DOHH2 (cell line): ENCODE results near the gene SWSAP1.

Experiments used
- H3F3A ChIP-seq: fragments of 200-600 bp; sonication (generic), shearing (Covaris generic); 2 replicates; pipeline ENCODE4 v1.6.0; 2016; ENCODE audit warnings: antibody characterized with exemption, mild to moderate bottlenecking; ENCODE audit not compliant: control insufficient read depth, insufficient read depth
- H3K27ac ChIP-seq: fragments of 200-600 bp; sonication (generic); 2 replicates; pipeline ENCODE4 v1.5.1; 2014; ENCODE audit warnings: low read depth, mild to moderate bottlenecking, low read length, moderate library complexity
- H3K27me3 ChIP-seq: fragments of 200-600 bp; sonication (generic); 2 replicates; pipeline ENCODE4 v1.6.1; 2014; ENCODE audit warnings: mild to moderate bottlenecking, low read length, mixed read lengths; ENCODE audit not compliant: control insufficient read depth
- H3K36me3 ChIP-seq: fragments of 200-600 bp; sonication (generic); 2 replicates; pipeline ENCODE4 v1.6.1; 2014; ENCODE audit warnings: mild to moderate bottlenecking, low read length, moderate library complexity, mixed read lengths; ENCODE audit not compliant: control insufficient read depth
- H3K4me1 ChIP-seq: fragments of 200-600 bp; sonication (generic); 2 replicates; pipeline ENCODE4 v1.6.1; 2014; ENCODE audit warnings: mild to moderate bottlenecking, low read length, mixed read lengths; ENCODE audit not compliant: control insufficient read depth
- H3K4me2 ChIP-seq: fragments of 200-600 bp; sonication (generic); 2 replicates; pipeline ENCODE4 v1.6.0; 2014; ENCODE audit warnings: mild to moderate bottlenecking, low read length, moderate library complexity
- H3K4me3 ChIP-seq: fragments of 200-600 bp; sonication (generic); 2 replicates; pipeline ENCODE4 v1.5.1; 2014; ENCODE audit warnings: mild to moderate bottlenecking, low read length, mixed read lengths
- H3K79me2 ChIP-seq: fragments of 200-600 bp; sonication (generic); 2 replicates; pipeline ENCODE4 v1.6.1; 2014; ENCODE audit warnings: mild to moderate bottlenecking, low read length, mixed read lengths; ENCODE audit not compliant: control insufficient read depth
- H3K9me2 ChIP-seq: fragments of 200-600 bp; sonication (generic); replicated peaks from 2 replicates; pipeline ENCODE4 v1.6.1; 2014; ENCODE audit warnings: mild to moderate bottlenecking, low read length, mixed read lengths; ENCODE audit not compliant: control insufficient read depth
- H3K9me3 ChIP-seq: fragments of 200-600 bp; sonication (generic); 2 replicates; pipeline ENCODE4 v1.6.1; 2014; ENCODE audit warnings: antibody characterized with exemption, low read length, mixed read lengths; ENCODE audit not compliant: control insufficient read depth, insufficient read depth
- H4K20me1 ChIP-seq: fragments of 200-600 bp; sonication (generic); 2 replicates; pipeline ENCODE4 v1.6.0; 2014; ENCODE audit warnings: low read depth, mild to moderate bottlenecking, antibody characterized with exemption, low read length, moderate library complexity; ENCODE audit not compliant: control insufficient read depth, insufficient read depth
- EZH2phosphoT487 ChIP-seq: fragments of 200-600 bp; sonication (generic); IDR thresholded peaks from 2 replicates; pipeline ENCODE4 v1.6.1; 2017; ENCODE audit warnings: borderline replicate concordance, mild to moderate bottlenecking, antibody characterized with exemption, low read length, moderate library complexity, mixed read lengths
- TF ChIP-seq, protein P1 (sequence below): fragments of 200-600 bp; sonication (generic); IDR thresholded peaks from one replicate; pipeline ENCODE4 v1.5.1; 2014; ENCODE audit warnings: antibody characterized with exemption, mild to moderate bottlenecking, low read depth, low read length; ENCODE audit not compliant: poor library complexity, severe bottlenecking

SWSAP1 gene

DNA sequence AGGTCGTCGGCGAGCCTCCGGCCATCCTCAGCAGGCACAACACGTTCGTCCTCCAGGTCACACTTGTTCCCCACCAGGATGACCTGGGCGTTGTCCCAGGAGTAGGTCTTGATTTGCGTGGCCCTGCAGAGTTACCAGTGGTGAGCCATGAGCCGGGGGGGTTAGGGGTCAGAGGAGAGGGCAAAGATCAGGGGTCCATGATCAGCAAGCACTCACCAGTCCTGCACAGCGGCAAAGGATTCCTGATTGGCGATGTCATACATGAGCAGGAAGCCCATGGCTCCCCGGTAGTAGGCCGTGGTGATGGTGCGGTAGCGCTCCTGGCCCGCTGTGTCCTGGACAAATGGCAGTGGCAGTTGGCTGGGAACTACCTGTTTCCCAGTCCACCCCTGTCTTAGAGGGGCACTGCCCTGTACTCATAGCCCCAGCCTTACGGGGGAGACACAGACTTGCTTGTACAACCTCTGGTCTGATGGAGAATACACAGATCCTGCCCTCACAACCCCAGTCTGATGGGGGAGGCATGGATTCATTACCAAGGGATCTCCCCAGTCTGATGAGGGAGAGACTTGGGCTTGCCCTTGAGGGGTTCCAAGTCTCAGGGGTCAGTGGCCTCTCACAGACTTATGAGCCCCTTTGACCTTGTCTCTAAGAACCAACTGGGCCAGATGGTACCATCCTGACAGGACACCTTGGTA, 38.9 kb upstream of the SWSAP1 start:
- H3K4me3 ChIP-seq = no peak overlapping the region
- TF ChIP-seq, protein P1, sequence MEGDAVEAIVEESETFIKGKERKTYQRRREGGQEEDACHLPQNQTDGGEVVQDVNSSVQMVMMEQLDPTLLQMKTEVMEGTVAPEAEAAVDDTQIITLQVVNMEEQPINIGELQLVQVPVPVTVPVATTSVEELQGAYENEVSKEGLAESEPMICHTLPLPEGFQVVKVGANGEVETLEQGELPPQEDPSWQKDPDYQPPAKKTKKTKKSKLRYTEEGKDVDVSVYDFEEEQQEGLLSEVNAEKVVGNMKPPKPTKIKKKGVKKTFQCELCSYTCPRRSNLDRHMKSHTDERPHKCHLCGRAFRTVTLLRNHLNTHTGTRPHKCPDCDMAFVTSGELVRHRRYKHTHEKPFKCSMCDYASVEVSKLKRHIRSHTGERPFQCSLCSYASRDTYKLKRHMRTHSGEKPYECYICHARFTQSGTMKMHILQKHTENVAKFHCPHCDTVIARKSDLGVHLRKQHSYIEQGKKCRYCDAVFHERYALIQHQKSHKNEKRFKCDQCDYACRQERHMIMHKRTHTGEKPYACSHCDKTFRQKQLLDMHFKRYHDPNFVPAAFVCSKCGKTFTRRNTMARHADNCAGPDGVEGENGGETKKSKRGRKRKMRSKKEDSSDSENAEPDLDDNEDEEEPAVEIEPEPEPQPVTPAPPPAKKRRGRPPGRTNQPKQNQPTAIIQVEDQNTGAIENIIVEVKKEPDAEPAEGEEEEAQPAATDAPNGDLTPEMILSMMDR = no peak
- no peak for TF ChIP-seq EZH2phosphoT487

DNA sequence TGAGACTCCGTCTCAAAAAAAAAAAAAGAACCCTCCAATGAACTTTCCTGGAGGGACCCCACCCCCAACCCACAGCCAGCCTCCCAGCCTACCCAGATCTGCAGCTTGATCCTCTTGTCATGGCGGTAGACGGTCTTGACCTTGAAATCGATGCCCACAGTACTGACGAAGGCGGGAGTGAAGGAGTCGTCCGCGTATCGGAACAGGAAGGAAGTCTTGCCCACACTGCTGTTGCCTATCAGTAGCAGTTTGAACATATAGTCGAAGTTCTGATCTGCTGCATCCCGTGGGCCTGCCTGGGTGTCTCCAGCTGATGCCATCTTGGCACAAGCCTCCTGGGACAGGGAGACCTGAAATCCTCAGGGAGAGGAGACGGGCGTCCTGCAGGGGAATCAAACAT, 37.4 kb upstream of the SWSAP1 start:
- Histone ChIP-seq H3K4me3 (no peak overlapping the region), H3K9me3 (no peaks in the 10 kb centered on the region), H3F3A (no peaks in the 10 kb centered on the region), H3K79me2 (no peaks in the 10 kb centered on the region), H4K20me1 (no peaks in the 10 kb centered on the region), H3K27me3 (no peaks in the 10 kb centered on the region), H3K4me2 (no peak overlapping the region), H3K9me2 (no peaks in the 10 kb centered on the region), H3K27ac (no peak overlapping the region), H3K36me3 (peaks cover 12% of the 10 kb centered on the region), H3K4me1 (peaks cover 16% of the 10 kb centered on the region)
- TF ChIP-seq EZH2phosphoT487 = no peak
- TF ChIP-seq, protein P1 = no peak

More for the DNA sequence above, 38.9 kb upstream of the SWSAP1 start:
- Histone ChIP-seq H3K27ac (no peak overlapping the region), H3K9me2 (no peaks in the 10 kb centered on the region), H3K36me3 (peaks cover 4% of the 10 kb centered on the region), H4K20me1 (no peaks in the 10 kb centered on the region), H3K9me3 (no peaks in the 10 kb centered on the region), H3K79me2 (no peaks in the 10 kb centered on the region), H3K27me3 (no peaks in the 10 kb centered on the region), H3K4me1 (peaks cover 16% of the 10 kb centered on the region), H3F3A (no peaks in the 10 kb centered on the region), H3K4me2 (no peak overlapping the region)

DNA sequence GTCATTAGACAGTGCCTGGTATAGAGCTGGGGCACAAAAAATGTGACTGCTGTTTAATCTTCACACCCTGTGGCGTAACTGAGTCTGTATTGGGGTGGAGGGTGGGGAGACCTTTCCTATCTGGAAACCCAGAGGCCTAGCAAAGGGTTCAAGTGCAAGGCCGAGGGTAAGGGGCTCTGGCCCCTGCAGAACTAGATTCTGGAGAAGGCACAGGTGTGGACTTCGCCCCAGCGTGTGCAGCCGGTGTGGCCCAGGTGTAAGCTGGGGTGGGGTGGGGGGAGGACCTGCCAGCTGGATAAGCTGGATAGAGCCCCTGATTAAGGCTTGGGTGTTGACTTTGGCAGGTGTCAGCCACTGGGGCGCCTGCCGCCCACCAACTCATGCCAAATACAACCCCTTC, 36.3 kb upstream of the SWSAP1 start:
- peaks cover 15% of the 10 kb centered on the region for H3K36me3 ChIP-seq
- H3K4me2 ChIP-seq = no peak overlapping the region
- H4K20me1 ChIP-seq = no peaks in the 10 kb centered on the region
- no peaks in the 10 kb centered on the region for H3K79me2 ChIP-seq
- TF ChIP-seq EZH2phosphoT487 = no peak
- TF ChIP-seq, protein P1 = no peak
- H3F3A ChIP-seq = no peaks in the 10 kb centered on the region
- H3K27me3 ChIP-seq = no peaks in the 10 kb centered on the region
- no peak overlapping the region for H3K27ac ChIP-seq
- no peak overlapping the region for H3K4me3 ChIP-seq
- H3K4me1 ChIP-seq = peaks cover 16% of the 10 kb centered on the region
- H3K9me2 ChIP-seq = no peaks in the 10 kb centered on the region
- no peaks in the 10 kb centered on the region for H3K9me3 ChIP-seq
